GM18867 (cell line): Measurements from ENCODE around the gene DAZAP1.

Source experiments
- ATAC-seq: cut with Tn5 transposase; IDR thresholded peaks from one replicate; pipeline ENCODE4 v1.9.1; 2021; ENCODE audit warnings: mild to moderate bottlenecking, moderate library complexity; ENCODE audit not compliant: unreplicated experiment

The DAZAP1 gene

DNA sequence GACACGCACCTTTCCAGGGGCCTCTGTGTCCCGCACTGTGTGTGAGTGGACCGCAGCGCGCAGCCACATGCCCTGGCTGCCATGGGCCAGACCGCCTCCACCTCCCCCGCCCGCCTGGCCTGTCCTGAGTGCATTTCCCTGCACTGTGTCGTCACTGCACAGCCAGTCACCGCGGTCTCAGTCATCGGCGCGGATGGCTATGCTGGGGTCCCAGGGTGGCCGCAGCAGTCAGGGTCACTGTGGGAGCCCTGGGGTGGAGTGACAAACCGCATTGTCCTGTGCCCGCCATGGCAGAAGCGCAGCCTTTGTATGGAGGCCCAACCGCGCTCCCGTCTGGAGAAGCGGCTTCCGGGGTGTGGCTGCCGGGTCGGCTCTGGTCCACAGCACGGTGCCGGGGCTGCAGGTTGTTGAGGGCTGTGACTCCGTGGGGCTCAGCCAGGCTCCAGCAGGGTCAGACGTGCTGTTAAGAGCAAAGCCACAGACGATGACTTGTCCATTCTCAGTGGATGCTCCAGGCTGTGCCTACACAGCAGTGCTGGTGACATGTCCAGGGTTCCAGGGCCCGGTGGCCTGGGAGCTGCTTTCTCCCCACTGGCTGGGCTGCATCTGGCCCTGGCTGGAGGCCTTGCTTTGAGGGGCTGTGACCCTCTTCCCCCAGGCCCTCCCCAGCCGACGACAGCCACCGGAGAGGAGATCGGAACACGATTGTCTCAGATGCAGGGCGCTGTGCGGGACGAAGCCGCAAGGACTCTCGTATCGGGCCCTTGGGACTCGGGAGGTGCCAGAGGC, 30.0 kb upstream of the DAZAP1 start:
- no peak for ATAC-seq

DNA sequence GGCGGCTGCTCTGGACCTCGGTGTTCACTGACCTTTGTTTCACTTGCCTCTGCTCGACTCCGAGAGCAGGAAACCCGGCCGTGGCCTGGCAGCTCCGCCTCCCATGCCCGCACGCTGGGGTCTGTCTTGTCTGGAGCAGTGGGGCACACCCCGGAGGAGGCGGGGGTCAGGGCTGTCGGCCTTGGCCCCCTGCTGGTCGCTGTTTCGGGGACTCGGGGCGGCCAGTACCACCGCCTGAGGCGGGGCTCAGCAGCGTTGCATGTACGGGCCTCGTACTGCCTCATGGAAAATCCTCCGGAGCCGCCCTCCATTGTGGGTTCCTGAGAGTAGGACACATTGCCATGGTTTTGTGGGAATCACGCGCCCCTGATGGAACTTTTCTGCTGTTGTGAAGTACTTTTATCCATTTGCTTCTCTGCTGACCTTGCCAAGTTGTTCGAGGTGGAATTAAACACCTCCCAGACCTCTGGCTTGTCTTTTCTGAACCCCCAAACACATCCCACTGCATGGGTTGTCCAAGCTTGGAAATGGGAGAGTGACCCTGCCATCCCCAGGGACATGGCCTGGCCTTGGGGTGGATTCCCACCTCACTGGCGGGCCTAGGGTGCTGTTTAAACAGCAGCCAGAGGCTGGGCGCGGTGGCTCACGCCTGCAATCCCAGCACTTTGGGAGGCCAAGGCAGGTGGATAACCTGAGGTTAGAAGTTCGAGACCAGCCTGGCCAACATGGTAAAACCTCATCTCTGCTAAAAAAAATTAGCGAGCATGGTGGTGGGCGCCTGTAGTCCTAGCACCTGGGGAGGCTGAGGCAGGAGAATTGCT, 29.2 kb upstream of the DAZAP1 start:
- no peak for ATAC-seq

DNA sequence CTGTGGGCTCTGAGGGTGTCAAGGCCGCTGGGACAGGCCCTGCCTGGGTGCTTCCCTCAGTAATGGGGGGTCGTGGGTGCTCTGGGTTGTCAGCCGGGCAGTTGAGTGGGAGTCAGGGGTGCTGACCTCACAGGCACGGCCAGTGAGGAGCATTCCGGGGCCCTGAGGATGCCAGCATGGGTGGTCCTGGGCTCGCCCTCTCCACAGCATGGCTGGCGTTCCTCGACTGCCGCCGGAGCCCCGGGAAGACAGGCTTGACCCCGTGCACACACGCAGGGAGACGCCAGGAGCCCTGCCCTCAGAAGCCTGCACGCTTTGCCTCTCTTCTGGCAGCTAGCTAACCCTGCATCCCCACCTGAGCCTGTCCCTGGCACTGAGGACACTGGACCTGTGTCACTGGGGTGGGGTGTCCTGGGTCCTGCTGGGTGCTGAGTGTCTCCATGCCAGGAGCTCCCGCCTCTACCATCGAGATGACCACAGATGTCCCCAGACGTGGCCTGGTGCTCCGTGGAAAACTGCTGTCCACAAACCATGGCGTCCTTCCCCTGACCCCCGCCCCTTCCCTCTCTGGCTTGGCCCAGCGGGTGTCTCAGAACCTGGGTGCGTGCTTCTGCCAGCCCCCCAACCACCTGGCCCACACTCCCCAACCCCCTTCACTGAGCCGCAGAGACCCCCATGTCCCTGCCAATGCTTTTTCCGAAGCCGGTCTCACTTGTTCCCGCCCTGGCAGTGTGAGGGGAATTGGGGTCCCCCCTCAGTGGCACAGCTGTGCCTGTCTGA, 28.1 kb upstream of the DAZAP1 start:
- ATAC-seq, result no peak

DNA sequence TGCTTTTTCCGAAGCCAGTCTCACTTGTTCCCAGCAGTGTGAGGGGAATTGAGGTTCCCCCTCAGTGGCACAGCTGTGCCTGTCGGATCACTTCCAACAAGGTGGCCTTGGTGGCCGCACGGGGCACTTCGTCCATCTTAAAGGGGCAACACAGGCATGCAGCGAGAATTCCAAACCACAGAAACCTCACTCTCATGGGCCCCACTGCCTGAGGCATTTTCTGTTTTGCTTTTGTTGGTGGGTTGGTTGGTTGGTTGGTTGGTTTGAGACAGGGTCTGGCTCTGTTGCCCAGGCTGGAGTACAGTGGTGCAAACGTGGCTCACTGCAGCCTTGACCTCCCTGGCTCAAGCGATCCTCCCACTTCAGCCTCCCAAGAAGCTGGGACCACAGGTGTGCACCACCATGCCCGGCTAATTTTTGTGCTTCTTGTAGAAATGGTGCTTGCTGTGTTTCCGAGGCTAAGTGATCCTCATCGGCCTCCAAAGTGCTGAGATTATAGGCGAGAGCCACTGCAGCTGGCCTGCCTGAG, 27.4 kb upstream of the DAZAP1 start:
- ATAC-seq, result no peak

- ATAC-seq, result no peak
These were observed 25.1 kb upstream of the DAZAP1 start for GRCh38 chr19:1382250-1382649.

- ATAC-seq, result no peak
These were observed 24.4 kb upstream of the DAZAP1 start for GRCh38 chr19:1383017-1383311.

DNA sequence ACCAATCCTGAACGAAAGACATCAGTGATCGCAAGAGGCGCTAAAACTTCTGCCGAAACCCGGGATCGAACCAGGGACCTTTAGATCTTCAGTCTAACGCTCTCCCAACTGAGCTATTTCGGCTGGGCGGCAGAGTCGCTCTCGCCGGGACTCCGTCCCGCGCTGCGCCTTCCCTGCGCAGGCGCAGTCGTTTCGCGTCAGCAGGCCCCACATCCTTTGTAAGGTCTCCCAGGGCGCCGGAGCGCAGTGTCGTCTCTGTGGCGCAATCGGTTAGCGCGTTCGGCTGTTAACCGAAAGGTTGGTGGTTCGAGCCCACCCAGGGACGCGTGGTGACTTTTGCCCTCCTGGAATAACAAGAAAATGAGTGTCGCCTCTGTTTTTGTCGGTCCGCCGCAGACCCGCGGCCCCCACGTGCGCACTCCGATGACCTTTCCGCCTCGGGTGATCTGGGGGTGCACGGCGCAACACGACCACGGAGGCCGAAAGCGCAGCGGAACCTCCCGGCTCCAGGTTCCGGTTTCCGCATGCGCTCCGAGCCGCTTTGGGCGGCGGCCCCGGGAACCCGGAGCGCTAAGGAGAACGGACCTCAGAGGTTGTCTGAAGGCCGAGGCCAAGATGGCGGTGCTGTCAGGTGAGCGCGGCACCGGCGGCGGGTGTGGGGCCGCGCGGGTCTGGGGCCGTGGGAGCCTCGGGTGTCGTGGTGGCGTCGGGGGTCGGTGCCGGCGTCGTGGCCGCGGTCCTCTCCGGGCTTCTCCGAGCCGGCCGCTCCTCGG, 23.9 kb upstream of the DAZAP1 start, which contains the start of gene NDUFS7:
TSS of gene NDUFS7 (plus strand) at position 596 of the 773 bp plus-strand sequence. CDS start at position 616, 20 bp downstream.
- ATAC-seq, result peak; percentile 66

- ATAC-seq, result peak; percentile 9
These were observed 23.3 kb upstream of the DAZAP1 start for GRCh38 chr19:1384085-1384462.

- ATAC-seq, result no peak
These were observed 22.8 kb upstream of the DAZAP1 start for GRCh38 chr19:1384478-1385110.

- no peak for ATAC-seq
These were observed 21.6 kb upstream of the DAZAP1 start for GRCh38 chr19:1385816-1386215.

DNA sequence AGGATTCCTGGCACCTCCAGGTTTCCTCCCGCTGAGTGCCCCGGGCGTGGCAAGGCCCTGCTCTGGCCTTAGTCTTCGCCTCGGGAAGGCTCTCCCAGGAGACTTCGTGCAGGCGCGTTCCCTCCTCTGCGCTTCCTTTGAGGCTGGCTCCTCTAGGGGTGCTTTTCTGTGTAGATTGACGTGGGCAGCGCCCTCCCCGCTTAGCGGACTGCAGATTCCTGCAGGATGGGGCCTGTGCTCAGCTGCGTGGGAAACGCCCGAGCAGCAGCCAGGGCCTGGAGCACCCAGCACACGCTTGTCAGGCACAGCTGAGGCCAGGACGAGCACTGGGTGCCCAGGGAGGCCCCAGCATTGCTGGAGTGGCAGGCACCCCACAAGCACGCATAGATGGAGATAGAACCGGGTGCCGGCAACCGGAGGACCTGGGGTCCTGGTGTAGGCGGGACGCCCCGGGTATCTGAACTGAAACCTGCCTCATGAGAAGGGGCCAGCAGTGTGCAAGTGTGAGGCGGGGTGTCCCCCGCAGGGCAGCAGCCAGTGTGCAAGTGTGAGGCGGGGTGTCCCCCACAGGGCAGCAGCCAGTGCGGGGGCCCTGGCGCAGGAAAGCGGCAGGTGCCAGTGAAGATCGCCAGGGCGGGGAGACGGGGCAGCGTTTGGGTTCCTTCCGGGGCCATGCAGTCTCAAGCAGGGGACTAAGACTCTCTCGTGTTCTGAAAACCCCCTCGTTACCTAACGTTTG, 20.3 kb upstream of the DAZAP1 start:
- ATAC-seq, result no peak

GRCh38 chr19:1387684-1388636, 19.4 kb upstream of the DAZAP1 start:
- no peak for ATAC-seq

DNA sequence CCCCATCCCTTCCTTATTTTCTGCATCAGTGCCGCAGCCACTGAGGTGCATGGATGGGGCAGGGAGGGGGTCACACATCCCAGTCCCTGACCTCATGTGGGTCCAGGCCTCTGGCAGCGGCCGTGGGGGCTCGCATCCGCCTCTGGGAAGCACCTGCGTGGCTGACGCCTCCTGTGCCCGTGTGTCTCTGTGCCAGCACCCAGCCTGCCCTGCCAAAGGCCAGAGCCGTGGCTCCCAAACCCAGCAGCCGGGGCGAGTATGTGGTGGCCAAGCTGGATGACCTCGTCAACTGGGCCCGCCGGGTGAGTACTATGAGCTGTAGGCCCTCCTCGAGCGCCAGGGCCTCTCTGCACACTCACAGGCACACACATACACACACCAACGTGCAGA, 18.8 kb upstream of the DAZAP1 start:
- ATAC-seq, result no peak

DNA sequence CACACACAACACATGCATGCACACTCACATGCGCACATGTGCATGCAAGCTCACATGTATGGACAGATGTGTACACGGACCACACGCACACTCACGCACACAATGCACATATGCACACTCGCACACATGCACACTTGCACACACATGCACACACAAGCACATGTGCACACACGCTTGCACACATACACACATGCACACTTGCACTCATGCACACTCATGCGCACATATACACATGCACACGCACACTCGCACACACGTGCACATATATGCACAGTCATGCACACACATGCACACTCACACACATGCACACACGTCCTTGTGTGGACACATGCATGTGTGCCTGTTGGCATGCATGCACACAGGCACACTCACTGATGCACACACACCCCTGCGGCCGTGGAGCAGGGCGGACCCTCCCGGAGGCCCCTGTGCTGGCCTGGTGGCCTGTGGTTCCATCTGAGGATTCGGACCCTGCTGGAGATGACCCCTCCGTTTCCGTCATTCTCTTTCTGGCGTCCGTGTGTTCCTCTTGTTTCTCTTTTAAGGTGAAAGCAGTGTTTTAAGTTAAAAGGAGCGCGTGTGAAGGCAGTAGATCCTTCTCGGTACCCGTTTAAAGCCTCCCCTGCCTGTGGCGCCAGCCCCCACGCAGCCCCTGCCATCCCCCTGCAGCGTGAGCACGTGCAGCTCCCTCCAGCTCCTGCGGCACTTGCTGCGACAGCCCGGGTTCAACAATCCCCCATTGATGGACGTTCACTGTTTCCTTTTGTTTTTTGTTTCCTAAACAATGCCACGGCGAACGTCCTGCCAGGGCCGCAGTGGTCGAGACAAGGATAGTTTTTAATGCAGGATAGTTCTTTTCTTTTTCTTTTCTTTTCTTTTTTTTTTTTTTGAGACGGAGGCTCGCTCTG, 18.1 kb upstream of the DAZAP1 start:
- ATAC-seq, result no peak

GRCh38 chr19:1390890-1391423, 16.4 kb upstream of the DAZAP1 start:
- no peak for ATAC-seq

DNA sequence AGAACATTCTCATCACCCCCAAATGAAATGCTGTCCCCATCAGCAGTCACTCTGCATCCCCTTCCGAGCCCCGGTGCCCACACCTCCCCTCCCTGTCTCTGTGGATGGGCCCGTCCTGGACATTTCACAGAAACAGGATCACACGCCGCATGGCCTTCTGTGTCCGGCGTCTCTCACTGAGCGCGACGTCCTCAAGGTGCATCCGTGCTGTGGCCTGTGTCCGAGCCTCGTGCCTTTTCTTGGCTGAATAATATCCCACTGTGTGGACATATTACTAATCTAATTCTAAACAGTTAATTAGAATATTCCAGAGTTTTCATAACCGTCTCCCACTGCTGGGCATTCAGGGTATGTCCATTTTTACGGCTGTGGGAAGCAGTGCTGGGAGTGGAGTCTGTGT, 15.0 kb upstream of the DAZAP1 start:
- ATAC-seq, result no peak

GRCh38 chr19:1392939-1393530, 14.4 kb upstream of the DAZAP1 start:
- ATAC-seq, result no peak
